ENCODE data around the gene TMEM51.
A peak's percentile ranks its signal among the peaks of the same experiment; 100 is the strongest.

Gene TMEM51

DNA sequence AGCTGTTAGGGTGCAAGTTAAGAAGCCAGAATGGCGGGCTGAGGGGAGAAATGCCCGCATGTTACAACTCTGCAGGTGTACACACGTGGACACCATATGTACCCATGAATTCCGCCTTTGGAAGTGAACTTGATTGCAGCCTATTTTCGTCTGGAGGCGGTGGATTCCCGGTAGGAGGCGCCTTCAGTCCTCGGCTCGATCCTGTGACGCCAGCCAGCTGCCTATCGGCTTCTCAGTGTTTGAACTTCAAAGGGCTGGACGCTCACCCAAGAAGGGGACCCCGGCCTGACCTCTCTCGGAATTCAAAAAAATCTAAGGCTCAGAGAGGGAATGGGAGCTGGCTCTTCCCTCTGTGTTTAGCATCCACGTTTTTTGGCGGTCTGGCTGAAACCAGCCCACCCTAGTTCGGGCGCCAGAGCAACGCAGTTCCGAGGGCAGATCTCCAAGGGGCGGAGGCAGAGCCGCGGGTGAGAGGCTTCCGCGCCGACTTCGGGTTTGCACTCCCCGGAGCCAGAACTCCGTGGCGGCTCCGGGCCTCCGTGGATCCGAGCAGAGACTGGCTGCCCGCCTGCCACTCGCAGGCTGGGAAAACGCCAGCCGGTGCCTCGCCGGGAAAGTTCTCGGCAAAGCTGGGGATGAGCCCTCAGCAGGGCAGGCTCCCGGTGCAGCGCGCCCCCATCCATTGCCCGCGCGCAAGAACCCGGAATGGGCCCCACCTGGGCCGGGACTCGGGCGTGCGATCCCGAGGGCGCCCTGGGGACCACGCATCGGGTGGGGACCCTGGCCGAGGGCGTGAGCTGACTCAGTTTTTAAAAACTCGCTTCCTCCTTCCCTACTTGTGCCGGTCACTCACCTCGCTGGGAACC is 996 bp upstream of the TMEM51 start:
- Histone ChIP-seq H3K4me3 (ENCODE audit: insufficient read depth, low read depth, low read length, poor library complexity, severe bottlenecking) (no peak overlapping the region), H3K4me1 (ENCODE audit: control insufficient read depth, insufficient read depth, low read length, poor library complexity, severe bottlenecking) (peaks cover 9% of the 10 kb centered on the region), H3K27ac (ENCODE audit: insufficient read depth, low read length, poor library complexity, severe bottlenecking) (no peak overlapping the region), H3K9me3 (ENCODE audit: control insufficient read depth, low read length) (no peaks in the 10 kb centered on the region), H3K27me3 (replicated peaks; ENCODE audit: control insufficient read depth, insufficient read depth, low read length, poor library complexity, severe bottlenecking) (peaks cover 24% of the 10 kb centered on the region), H3K36me3 (ENCODE audit: control insufficient read depth, insufficient read depth, low read length) (no peaks in the 10 kb centered on the region)
- DNase-seq: no peak

GRCh38 chr1:15153842-15154479 is 414 bp downstream of the TMEM51 start:
- no peaks in the 10 kb centered on the region for H3K9me3 ChIP-seq (ENCODE audit: control insufficient read depth, low read length)
- H3K36me3 ChIP-seq (ENCODE audit: control insufficient read depth, insufficient read depth, low read length): no peaks in the 10 kb centered on the region
- H3K27ac ChIP-seq (ENCODE audit: insufficient read depth, low read length, poor library complexity, severe bottlenecking): no peak overlapping the region
- H3K4me3 ChIP-seq (ENCODE audit: insufficient read depth, low read depth, low read length, poor library complexity, severe bottlenecking): peak overlapping the region; percentile 22
- H3K4me1 ChIP-seq (ENCODE audit: control insufficient read depth, insufficient read depth, low read length, poor library complexity, severe bottlenecking): peaks cover 9% of the 10 kb centered on the region
- no peak for DNase-seq
- H3K27me3 ChIP-seq (replicated peaks; ENCODE audit: control insufficient read depth, insufficient read depth, low read length, poor library complexity, severe bottlenecking): peaks cover 24% of the 10 kb centered on the region

GRCh38 chr1:15154480-15155036 is 1.0 kb downstream of the TMEM51 start:
- Histone ChIP-seq H3K9me3 (ENCODE audit: control insufficient read depth, low read length) (no peaks in the 10 kb centered on the region), H3K4me1 (ENCODE audit: control insufficient read depth, insufficient read depth, low read length, poor library complexity, severe bottlenecking) (peaks cover 9% of the 10 kb centered on the region), H3K27ac (ENCODE audit: insufficient read depth, low read length, poor library complexity, severe bottlenecking) (no peak overlapping the region), H3K4me3 (ENCODE audit: insufficient read depth, low read depth, low read length, poor library complexity, severe bottlenecking) (no peak overlapping the region), H3K27me3 (replicated peaks; ENCODE audit: control insufficient read depth, insufficient read depth, low read length, poor library complexity, severe bottlenecking) (peaks cover 24% of the 10 kb centered on the region), H3K36me3 (ENCODE audit: control insufficient read depth, insufficient read depth, low read length) (no peaks in the 10 kb centered on the region)
- no peak for DNase-seq

GRCh38 chr1:15155191-15155590 is 1.6 kb downstream of the TMEM51 start:
- no peak overlapping the region for H3K4me3 ChIP-seq (ENCODE audit: insufficient read depth, low read depth, low read length, poor library complexity, severe bottlenecking)
- DNase-seq: no peak
- H3K27ac ChIP-seq (ENCODE audit: insufficient read depth, low read length, poor library complexity, severe bottlenecking): no peak overlapping the region

GRCh38 chr1:15155888-15156741 is 2.6 kb downstream of the TMEM51 start:
- peaks cover 9% of the 10 kb centered on the region for H3K4me1 ChIP-seq (ENCODE audit: control insufficient read depth, insufficient read depth, low read length, poor library complexity, severe bottlenecking)
- no peak overlapping the region for H3K27ac ChIP-seq (ENCODE audit: insufficient read depth, low read length, poor library complexity, severe bottlenecking)
- no peak overlapping the region for H3K4me3 ChIP-seq (ENCODE audit: insufficient read depth, low read depth, low read length, poor library complexity, severe bottlenecking)
- peaks cover 21% of the 10 kb centered on the region for H3K27me3 ChIP-seq (replicated peaks; ENCODE audit: control insufficient read depth, insufficient read depth, low read length, poor library complexity, severe bottlenecking)
- no peak for DNase-seq
- H3K36me3 ChIP-seq (ENCODE audit: control insufficient read depth, insufficient read depth, low read length): no peaks in the 10 kb centered on the region
- no peaks in the 10 kb centered on the region for H3K9me3 ChIP-seq (ENCODE audit: control insufficient read depth, low read length)

More at GRCh38 chr1:15155191-15155590, 1.6 kb downstream of the TMEM51 start:
- peaks cover 24% of the 10 kb centered on the region for H3K27me3 ChIP-seq (replicated peaks; ENCODE audit: control insufficient read depth, insufficient read depth, low read length, poor library complexity, severe bottlenecking)
- no peaks in the 10 kb centered on the region for H3K9me3 ChIP-seq (ENCODE audit: control insufficient read depth, low read length)
- H3K4me1 ChIP-seq (ENCODE audit: control insufficient read depth, insufficient read depth, low read length, poor library complexity, severe bottlenecking): peaks cover 9% of the 10 kb centered on the region
- H3K36me3 ChIP-seq (ENCODE audit: control insufficient read depth, insufficient read depth, low read length): no peaks in the 10 kb centered on the region

DNA sequence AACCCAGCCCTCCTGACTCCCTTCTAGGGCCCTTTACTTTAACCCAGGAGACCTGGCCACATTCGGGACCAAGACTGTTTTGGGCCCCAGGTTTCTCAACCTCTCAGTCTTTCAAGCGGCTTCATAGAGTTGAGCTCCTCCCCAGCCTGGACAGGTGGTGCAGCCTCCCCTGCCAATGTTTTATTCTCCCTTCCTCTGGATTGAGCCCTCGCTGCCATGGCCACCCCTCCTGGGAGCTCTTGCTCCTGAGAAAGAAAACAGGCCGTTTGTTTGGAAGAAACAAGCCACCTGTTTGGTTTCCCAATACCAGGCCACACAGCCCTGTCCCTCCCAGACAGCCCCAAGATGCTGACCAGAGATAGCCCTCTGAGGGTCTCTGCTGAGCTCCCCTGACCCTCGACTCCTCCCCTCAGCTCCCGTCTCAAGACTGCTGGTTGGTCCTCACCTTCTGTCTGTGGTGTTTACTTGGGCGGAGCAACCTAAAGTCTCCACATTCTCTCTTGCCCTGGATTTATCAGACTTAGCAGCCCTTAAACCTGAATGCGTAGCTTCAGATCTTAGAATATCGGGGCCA is 3.3 kb downstream of the TMEM51 start:
- Histone ChIP-seq H3K27ac (ENCODE audit: insufficient read depth, low read length, poor library complexity, severe bottlenecking) (no peak overlapping the region), H3K36me3 (ENCODE audit: control insufficient read depth, insufficient read depth, low read length) (no peaks in the 10 kb centered on the region), H3K4me3 (ENCODE audit: insufficient read depth, low read depth, low read length, poor library complexity, severe bottlenecking) (no peak overlapping the region), H3K4me1 (ENCODE audit: control insufficient read depth, insufficient read depth, low read length, poor library complexity, severe bottlenecking) (peaks cover 9% of the 10 kb centered on the region), H3K9me3 (ENCODE audit: control insufficient read depth, low read length) (no peaks in the 10 kb centered on the region), H3K27me3 (replicated peaks; ENCODE audit: control insufficient read depth, insufficient read depth, low read length, poor library complexity, severe bottlenecking) (peaks cover 18% of the 10 kb centered on the region)
- no peak for DNase-seq

- no peak for DNase-seq
- peaks cover 5% of the 10 kb centered on the region for H3K4me1 ChIP-seq (ENCODE audit: control insufficient read depth, insufficient read depth, low read length, poor library complexity, severe bottlenecking)
- H3K27ac ChIP-seq (ENCODE audit: insufficient read depth, low read length, poor library complexity, severe bottlenecking): no peak overlapping the region
- no peaks in the 10 kb centered on the region for H3K36me3 ChIP-seq (ENCODE audit: control insufficient read depth, insufficient read depth, low read length)
- H3K9me3 ChIP-seq (ENCODE audit: control insufficient read depth, low read length): no peaks in the 10 kb centered on the region
- H3K27me3 ChIP-seq (replicated peaks; ENCODE audit: control insufficient read depth, insufficient read depth, low read length, poor library complexity, severe bottlenecking): peaks cover 11% of the 10 kb centered on the region
- H3K4me3 ChIP-seq (ENCODE audit: insufficient read depth, low read depth, low read length, poor library complexity, severe bottlenecking): no peak overlapping the region
These were observed 4.2 kb downstream of the TMEM51 start for GRCh38 chr1:15157524-15158399.

DNA sequence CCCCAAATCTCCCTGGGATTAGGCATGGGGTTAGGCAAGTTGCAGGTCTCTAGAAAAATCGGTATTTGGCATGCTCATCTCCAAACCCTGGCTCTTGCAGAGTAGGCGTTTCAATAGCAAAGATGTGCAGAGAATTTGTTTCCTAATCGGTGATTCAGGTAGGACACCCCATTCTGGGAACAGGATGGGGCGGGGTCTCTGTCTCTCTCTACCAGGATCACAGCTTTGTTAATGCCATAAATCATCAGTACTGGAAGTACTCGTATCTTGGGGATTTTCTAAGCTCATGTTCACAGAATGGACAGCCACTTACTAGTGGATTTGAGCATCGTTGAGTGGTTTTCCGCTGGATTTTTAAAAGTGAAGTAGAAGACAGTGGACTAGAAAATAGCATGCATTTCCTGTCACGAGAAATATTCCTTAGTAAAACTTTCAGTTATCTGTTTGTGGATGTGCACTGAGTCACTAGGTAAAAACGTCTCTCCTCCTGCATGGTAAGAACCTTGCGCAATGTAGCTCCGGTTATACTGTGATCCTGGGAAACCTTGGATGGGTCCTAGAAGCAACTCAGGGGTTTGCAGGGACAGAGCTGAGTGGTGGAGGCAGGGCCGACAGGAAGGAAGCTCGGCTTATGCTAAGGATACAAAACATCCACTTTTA is 5.1 kb downstream of the TMEM51 start:
- Histone ChIP-seq H3K4me3 (ENCODE audit: insufficient read depth, low read depth, low read length, poor library complexity, severe bottlenecking) (no peak overlapping the region), H3K36me3 (ENCODE audit: control insufficient read depth, insufficient read depth, low read length) (no peaks in the 10 kb centered on the region), H3K9me3 (ENCODE audit: control insufficient read depth, low read length) (no peaks in the 10 kb centered on the region), H3K27me3 (replicated peaks; ENCODE audit: control insufficient read depth, insufficient read depth, low read length, poor library complexity, severe bottlenecking) (peaks cover 9% of the 10 kb centered on the region), H3K27ac (ENCODE audit: insufficient read depth, low read length, poor library complexity, severe bottlenecking) (no peak overlapping the region), H3K4me1 (ENCODE audit: control insufficient read depth, insufficient read depth, low read length, poor library complexity, severe bottlenecking) (no peaks in the 10 kb centered on the region)
- no peak for DNase-seq

Data from effector memory CD4-positive, alpha-beta T cell (primary cell).